Measurements from ENCODE around the gene TSSK2. TPM values are rescaled to one million over a fixed set of nuclear protein-coding genes. Genes with fewer than 3 reads are reported as not detected.

Gene TSSK2
- polyA plus RNA-seq, 1 donor: 0.56 TPM

- DNase-seq: no peak
These were observed 5.4 kb upstream of the TSSK2 start for GRCh38 chr22:19125474-19126308.

GRCh38 chr22:19126309-19127273, 4.5 kb upstream of the TSSK2 start:
- DNase-seq: no peak

- no peak for DNase-seq
These were observed 3.6 kb upstream of the TSSK2 start for GRCh38 chr22:19127329-19128008.

GRCh38 chr22:19128009-19128401, 3.1 kb upstream of the TSSK2 start:
- DNase-seq: no peak

- no peak for DNase-seq
These were observed 2.0 kb upstream of the TSSK2 start for GRCh38 chr22:19128946-19129727.

GRCh38 chr22:19129871-19130270, 1.2 kb upstream of the TSSK2 start:
- no peak for DNase-seq

- DNase-seq: no peak
These were observed 542 bp downstream of the TSSK2 start for GRCh38 chr22:19131685-19132015.

GRCh38 chr22:19132153-19132552, 1.0 kb downstream of the TSSK2 start:
- no peak for DNase-seq

GRCh38 chr22:19132693-19133400, 1.7 kb downstream of the TSSK2 start:
- no peak for DNase-seq

- no peak for DNase-seq
These were observed 2.5 kb downstream of the TSSK2 start for GRCh38 chr22:19133561-19133960.

- no peak for DNase-seq
These were observed 3.2 kb downstream of the TSSK2 start for GRCh38 chr22:19134176-19134831.

- DNase-seq: no peak
These were observed 3.8 kb downstream of the TSSK2 start for GRCh38 chr22:19134874-19135273.

GRCh38 chr22:19136915-19137314, 5.8 kb downstream of the TSSK2 start:
- DNase-seq: no peak

- DNase-seq: no peak
These were observed 6.5 kb downstream of the TSSK2 start for GRCh38 chr22:19137384-19138216.

GRCh38 chr22:19138217-19139000, 7.3 kb downstream of the TSSK2 start:
- no peak for DNase-seq

GRCh38 chr22:19139001-19139356, 7.9 kb downstream of the TSSK2 start:
- DNase-seq: no peak

- no peak for DNase-seq
These were observed 8.9 kb downstream of the TSSK2 start for GRCh38 chr22:19139974-19140373.

GRCh38 chr22:19142394-19142793, 11.3 kb downstream of the TSSK2 start:
- DNase-seq: no peak

GRCh38 chr22:19143212-19143611, 12.1 kb downstream of the TSSK2 start:
- DNase-seq: no peak

Data from hindlimb muscle (tissue), 1 donor.